Measurements from ENCODE around the gene ARHGDIG.

ARHGDIG gene

DNA sequence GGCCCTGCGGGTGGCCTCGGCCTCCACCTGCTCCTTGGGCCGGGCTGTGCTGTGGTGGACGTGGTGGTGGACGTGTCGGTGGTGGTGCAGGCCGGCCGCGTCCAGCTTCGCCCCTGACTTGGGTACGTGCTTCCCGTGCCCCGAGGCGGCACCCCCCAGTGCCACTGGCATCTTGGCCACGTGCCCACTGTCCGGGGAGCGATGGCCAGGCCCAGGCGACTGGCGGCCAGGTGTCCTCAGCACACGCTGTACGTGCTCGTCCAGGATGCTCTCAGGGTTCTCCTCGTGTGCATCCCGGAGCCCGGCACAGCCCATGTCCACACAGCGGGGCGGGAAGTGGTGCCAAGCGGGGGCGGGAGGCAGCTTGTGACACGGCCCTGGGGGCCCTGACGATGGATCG, 17.4 kb downstream of the ARHGDIG start:
- DNase-seq (ENCODE audit: low spot score) = no peak

GRCh38 chr16:301235-301634, 20.8 kb downstream of the ARHGDIG start:
- DNase-seq (ENCODE audit: low spot score) = no peak

GRCh38 chr16:301950-302349, 21.6 kb downstream of the ARHGDIG start:
- DNase-seq (ENCODE audit: low spot score) = no peak

- DNase-seq (ENCODE audit: low spot score) = no peak
Observed at GRCh38 chr16:303760-304505, 23.5 kb downstream of the ARHGDIG start.

GRCh38 chr16:305916-306626, 25.7 kb downstream of the ARHGDIG start:
- no peak for DNase-seq (ENCODE audit: low spot score)

GRCh38 chr16:306911-307370, 26.6 kb downstream of the ARHGDIG start:
- no peak for DNase-seq (ENCODE audit: low spot score)

GRCh38 chr16:307691-308312, 27.4 kb downstream of the ARHGDIG start:
- no peak for DNase-seq (ENCODE audit: low spot score)

DNA sequence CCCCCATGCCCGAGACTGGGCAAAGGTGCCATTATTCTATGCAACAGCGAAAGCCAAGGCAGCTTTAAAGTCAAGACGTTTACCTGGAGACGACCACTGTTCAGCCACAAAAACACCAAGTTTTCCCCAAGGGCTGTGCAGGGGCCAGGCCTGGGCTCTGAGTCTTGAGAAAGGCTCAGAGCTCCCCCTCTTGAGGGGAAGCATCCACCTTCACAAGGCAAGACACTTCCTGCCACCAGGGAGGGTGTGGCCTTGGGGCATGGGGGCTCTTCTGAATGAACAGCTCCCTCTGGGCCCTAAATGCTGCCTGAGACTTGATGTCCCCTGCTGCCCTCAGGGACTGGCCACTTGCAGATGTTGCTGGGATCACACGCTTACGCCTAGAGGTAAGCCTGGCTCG, 29.1 kb downstream of the ARHGDIG start:
- DNase-seq (ENCODE audit: low spot score) = no peak

- DNase-seq (ENCODE audit: low spot score) = no peak
Observed at GRCh38 chr16:311725-312124, 31.3 kb downstream of the ARHGDIG start.

- DNase-seq (ENCODE audit: low spot score) = no peak
Observed at GRCh38 chr16:314351-314750, 34.0 kb downstream of the ARHGDIG start.

- DNase-seq (ENCODE audit: low spot score) = no peak
Observed at GRCh38 chr16:314795-315299, 34.5 kb downstream of the ARHGDIG start.

DNA sequence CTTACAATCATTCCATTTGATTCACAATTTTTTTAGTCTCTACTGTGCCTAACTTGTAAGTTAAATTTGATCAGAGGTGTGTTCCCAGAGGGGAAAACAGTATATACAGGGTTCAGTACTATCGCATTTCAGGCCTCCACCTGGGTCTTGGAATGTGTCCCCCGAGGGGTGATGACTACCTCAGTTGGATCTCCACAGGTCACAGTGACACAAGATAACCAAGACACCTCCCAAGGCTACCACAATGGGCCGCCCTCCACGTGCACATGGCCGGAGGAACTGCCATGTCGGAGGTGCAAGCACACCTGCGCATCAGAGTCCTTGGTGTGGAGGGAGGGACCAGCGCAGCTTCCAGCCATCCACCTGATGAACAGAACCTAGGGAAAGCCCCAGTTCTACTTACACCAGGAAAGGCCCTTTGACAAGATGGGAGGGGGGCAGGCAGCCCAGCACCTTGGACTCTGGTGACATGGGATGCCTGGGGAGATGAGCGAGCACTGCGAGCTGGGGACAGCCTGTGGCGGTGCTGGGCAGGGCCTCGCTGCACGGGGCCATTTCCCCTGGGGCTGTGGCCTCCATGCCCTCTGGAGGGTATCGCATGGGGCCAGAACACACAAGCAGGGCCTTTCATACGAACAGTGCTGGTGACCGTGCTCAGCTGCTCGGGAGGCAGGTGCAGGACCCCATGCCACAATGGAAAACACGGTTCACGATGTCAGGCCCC, 36.5 kb downstream of the ARHGDIG start:
- DNase-seq (ENCODE audit: low spot score) = no peak

DNA sequence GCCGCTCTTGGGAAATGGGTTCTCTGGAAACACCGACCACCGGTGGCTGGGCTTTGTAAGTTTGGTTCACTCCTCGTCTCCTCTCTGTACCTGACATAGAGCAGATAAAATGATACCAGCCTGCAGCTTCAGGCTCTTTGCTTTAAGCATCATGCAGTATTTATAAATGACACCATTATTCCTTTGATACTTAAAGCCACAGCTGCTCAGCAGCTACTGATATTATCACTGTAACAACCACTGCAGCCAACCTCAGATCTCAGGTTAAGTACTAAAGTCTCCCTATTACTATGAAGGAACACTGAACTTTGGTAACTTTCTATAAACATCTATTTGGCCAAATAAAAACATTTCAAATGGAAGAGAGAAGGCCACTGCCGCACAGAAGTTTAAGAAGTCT, 37.2 kb downstream of the ARHGDIG start:
- no peak for DNase-seq (ENCODE audit: low spot score)

DNA sequence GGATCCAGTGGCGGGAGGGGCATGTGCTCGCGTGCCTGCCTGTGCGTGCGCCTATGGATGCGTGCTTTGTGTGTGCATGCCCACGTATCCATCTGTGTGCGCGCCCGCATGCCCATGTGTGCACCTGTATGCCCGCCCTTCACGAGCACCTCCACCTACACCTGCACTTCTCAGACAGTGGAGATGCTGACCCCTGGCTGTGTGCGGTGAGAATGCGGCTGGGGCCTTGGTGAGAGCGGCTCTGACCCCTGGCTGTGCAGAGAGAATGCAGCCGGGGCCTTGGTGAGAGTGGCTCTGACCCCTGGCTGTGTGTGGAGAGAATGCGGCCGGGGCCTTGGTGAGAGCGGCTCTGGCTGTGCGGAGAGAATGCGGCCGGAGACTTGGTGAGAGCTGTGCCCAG, 38.2 kb downstream of the ARHGDIG start:
- DNase-seq (ENCODE audit: low spot score) = no peak

- DNase-seq (ENCODE audit: low spot score) = no peak
Observed at GRCh38 chr16:320206-320605, 39.8 kb downstream of the ARHGDIG start.

DNA sequence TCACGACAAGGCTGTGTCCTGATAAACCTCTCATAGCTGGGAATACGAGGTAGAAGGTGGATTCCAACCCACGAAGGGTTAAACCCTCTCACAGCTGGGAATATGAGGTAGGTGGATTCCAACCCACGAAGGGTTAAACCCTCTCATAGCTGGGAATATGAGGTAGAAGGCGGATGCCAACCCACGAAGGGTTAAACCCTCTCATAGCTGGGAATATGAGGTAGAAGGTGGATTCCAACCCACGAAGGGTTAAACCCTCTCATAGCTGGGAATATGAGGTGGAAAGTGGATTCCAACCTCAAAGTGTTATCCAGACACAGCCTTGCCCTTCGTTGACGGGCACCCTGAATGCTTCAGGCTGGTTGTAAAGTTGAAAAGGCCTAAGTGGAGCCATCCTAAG, 41.1 kb downstream of the ARHGDIG start:
- no peak for DNase-seq (ENCODE audit: low spot score)

GRCh38 chr16:322476-323143, 42.2 kb downstream of the ARHGDIG start:
- no peak for DNase-seq (ENCODE audit: low spot score)

GRCh38 chr16:324201-324450, 43.7 kb downstream of the ARHGDIG start:
- DNase-seq (ENCODE audit: low spot score) = no peak

- no peak for DNase-seq (ENCODE audit: low spot score)
Observed at GRCh38 chr16:324451-325334, 44.3 kb downstream of the ARHGDIG start.

- no peak for DNase-seq (ENCODE audit: low spot score)
Observed at GRCh38 chr16:325375-326145, 45.2 kb downstream of the ARHGDIG start.
